Lower leg skin (tissue), 4 donors: ENCODE measurements around the gene GNAZ. TPM values are rescaled to one million over a fixed set of nuclear protein-coding genes. Genes with fewer than 3 reads are reported as not detected.

ENCODE experiments used
- DNase-seq, 2 donors: peaks; one replicate each; pipeline ENCODE4 v3.0.0-alpha.2; 2019; ENCODE audit warnings: low spot score in 2 of 2
- H3K4me3 ChIP-seq: fragments of 200-600 bp; sonication (generic); 2 replicates; pipeline ENCODE4 v1.5.1; 2017; ENCODE audit warnings: mild to moderate bottlenecking, low read depth; ENCODE audit not compliant: poor library complexity, severe bottlenecking
- POLR2A ChIP-seq, 2 donors: fragments of 450-650 bp; IDR thresholded peaks; one replicate each; pipeline ENCODE4 v1.6.1; 2016 to 2017; ENCODE audit warnings: antibody characterized with exemption in 2 of 2, mild to moderate bottlenecking in 1 of 2, moderate library complexity in 1 of 2
- WGBS, 2 donors: methylation state at CpG; one replicate each; pipeline ENCODE4 v1.1.5; 2018; 5-methylcytosine and 5-hydroxymethylcytosine counted together
- intact Hi-C: fragments of 100-400 bp; cut with DNase I; formaldehyde crosslinking; loops from one replicate; pipeline ENCODE4 v1.15.0; 2023; ENCODE audit warnings: low total_unique reads
- total RNA-seq, 4 donors: library from RNA; depleted of rRNA; stranded (reverse); fragments of >200 nt; gene quantifications; one replicate each; pipeline ENCODE4 v1.1.0, GENCODE V29; 2016
- TF ChIP-seq, protein P1 (sequence below), 3 donors: fragments of 450-650 bp; IDR thresholded peaks; one replicate each; pipeline ENCODE4 v1.5.1; 2016; ENCODE audit warnings: antibody characterized with exemption in 3 of 3, mild to moderate bottlenecking in 3 of 3, moderate library complexity in 2 of 3

GNAZ gene
- total RNA-seq, 4 donors from 2014 or later: 1.5 to 3.6 (median 2.0) TPM

DNA sequence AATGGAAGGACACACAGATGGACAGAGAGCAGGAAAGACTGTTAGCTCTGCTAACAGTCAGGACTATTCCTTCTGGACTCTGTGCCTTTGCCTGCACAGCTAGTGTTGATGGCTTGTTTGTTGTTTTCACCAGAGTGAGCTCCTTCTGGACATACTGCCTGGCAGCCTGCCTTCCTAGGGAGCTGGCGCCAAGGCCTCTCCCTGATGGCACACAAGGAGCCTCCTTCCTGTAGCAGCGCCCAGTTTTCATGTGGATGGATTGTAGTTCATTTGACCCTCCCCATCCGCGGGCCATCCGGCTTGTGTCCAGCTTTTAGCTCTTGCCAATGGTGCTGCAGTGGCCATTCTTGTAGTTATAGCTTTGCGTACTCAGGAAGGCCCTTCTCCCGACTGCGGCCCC, 93.3 kb downstream of the GNAZ start:
- no peak overlapping the region for H3K4me3 ChIP-seq
- intact Hi-C loops: no loop called here
- 70 to 72% methylated on average over 8 of the region's 8 CpGs for WGBS, 2 donors
- DNase-seq: peak; percentile 38 to 90
- TF ChIP-seq, protein P1, sequence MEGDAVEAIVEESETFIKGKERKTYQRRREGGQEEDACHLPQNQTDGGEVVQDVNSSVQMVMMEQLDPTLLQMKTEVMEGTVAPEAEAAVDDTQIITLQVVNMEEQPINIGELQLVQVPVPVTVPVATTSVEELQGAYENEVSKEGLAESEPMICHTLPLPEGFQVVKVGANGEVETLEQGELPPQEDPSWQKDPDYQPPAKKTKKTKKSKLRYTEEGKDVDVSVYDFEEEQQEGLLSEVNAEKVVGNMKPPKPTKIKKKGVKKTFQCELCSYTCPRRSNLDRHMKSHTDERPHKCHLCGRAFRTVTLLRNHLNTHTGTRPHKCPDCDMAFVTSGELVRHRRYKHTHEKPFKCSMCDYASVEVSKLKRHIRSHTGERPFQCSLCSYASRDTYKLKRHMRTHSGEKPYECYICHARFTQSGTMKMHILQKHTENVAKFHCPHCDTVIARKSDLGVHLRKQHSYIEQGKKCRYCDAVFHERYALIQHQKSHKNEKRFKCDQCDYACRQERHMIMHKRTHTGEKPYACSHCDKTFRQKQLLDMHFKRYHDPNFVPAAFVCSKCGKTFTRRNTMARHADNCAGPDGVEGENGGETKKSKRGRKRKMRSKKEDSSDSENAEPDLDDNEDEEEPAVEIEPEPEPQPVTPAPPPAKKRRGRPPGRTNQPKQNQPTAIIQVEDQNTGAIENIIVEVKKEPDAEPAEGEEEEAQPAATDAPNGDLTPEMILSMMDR (IDR thresholded peaks at IDR 0.05): no peak
- no peak for TF ChIP-seq POLR2A (IDR thresholded peaks at IDR 0.05)

DNA sequence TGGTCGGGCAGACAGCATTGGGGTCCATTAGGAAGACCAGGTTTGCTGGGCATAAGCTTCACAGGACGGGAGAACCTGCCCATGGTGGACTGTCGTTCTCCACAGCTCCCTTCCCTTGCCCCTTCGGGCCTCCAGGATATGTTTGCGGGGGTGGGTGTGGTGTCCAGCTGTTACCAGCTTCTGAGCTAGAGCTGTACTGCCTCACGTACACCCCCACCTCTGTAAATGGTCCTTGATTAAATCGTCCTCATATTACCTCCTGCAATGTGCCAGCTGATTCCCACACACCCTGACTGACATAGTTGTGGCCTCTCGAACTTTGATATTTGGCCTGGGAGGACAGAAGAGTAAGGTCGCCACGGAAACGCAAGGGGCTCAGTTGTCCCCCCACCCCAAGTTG, 93.8 kb downstream of the GNAZ start:
- no peak overlapping the region for H3K4me3 ChIP-seq
- intact Hi-C loops: no loop called here
- TF ChIP-seq, protein P1 (IDR thresholded peaks at IDR 0.05): no peak
- TF ChIP-seq POLR2A (IDR thresholded peaks at IDR 0.05): no peak
- DNase-seq: no peak
- WGBS, 2 donors: 79 to 84% methylated on average over 11 of the region's 11 CpGs

DNA sequence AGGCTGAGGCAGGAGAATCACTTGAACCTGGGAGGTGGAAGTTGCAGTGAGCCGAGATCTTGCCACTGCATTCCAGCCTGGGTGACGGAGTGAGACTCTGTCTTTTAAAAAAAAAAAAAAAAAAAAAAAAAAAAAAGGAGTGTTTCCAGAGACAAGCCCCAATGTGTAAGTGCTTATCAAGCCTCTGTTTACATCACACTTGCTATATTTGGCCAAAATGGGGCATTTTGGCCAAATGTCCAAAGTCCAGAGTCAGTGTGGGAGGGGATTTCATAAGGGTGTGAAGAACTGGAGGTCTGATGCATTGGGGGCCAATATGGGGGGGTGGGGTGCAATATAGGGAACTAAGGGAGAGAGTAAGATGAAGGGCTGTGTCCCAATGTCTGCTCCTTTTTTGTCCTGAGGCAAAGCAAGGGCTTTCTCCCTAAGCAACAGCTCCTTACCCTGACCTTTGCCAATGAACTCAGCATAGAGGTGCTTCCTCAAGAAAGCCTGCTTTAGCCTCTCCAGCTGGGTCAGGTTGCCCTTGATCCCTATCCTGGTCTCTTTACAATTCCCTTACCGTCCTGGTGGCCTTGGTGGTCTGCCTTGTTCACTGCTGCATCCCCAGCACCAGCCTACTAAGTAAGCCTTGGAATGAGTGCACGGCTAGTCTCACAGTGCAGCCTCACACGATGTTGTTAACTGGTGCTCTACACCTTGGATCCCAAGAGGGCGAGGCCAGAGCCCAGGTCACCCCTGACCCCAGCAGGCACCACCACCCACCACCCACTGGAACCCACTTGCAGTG, 95.9 kb downstream of the GNAZ start:
- no peak for DNase-seq
- H3K4me3 ChIP-seq: no peak overlapping the region
- WGBS, 2 donors: 85 to 86% methylated on average over 5 to 6 of the region's 6 CpGs
- intact Hi-C loops: no loop called here
- TF ChIP-seq, protein P1 (IDR thresholded peaks at IDR 0.05): no peak
- no peak for TF ChIP-seq POLR2A (IDR thresholded peaks at IDR 0.05)

DNA sequence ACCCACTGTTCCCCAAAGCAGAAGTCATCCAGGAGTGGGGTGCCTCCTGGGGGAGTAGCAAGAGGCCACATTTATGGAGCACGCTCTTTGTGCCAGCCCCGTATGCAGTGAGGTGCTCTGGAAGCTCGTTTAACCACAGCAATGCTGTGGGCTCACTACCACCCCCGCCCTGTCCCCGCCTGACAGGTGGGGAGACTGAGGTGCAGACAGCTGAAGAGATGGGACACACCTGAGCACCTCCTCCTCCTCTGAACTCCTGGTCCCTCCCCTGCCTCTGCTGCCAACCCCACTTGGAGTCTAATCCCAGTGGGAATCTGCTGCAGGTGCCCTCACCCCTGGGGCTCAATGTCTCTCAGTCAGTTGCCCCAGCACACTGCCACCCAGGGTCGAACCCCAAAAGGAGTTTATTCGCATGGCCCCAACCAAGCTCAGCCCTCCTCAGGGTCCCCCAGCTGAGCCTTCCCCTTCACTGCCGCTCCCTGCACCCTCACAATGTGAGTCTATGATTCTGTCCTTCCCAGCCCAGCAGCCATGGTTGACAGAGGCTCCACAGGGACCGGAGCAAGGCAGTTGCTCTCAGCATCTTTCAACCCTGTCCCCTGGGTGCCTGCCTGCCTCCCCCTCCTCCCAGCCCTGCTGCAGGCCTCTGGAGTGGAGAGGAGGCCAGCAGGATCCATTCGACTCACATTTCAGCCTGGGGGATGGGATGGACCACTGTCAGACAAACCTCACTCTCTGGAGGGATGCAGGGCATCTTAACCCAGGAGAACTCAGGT, 96.7 kb downstream of the GNAZ start:
- DNase-seq: no peak
- WGBS, 2 donors: 72 to 77% methylated on average over 10 of the region's 10 CpGs
- intact Hi-C loops: no loop called here
- no peak overlapping the region for H3K4me3 ChIP-seq
- no peak for TF ChIP-seq POLR2A (IDR thresholded peaks at IDR 0.05)
- TF ChIP-seq, protein P1 (IDR thresholded peaks at IDR 0.05): no peak

DNA sequence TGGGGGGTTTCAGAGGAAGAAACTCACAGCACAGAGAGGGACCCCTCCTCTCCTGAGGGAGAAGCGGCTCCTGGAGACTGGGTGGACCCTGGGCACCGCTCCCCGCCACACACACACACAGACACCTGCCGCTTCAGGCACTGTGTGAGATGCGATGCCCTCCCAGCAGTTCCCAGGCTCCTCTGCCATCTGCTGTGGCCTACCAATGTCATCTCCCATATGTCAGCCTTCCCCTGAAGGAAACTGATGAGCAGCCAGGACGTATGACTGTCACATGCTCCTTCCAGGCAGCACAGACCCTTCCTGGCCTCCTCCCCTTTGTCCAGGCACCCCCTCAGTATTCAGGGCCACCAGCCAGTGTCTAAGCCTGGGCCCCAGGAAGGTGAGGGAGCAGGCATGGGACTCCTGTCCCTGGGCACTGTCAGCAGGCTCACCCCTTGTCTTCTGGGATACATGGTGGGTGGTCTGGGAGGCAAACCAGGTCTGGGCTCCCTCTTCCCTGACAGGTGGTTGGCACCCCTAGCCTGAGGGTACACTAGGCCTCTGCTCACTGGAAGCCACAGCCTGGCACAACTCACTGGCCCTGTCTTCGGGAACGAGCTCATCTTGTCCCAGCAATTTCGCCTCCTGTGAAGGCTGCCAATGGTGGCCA, 98.2 kb downstream of the GNAZ start:
- TF ChIP-seq, protein P1 (IDR thresholded peaks at IDR 0.05): no peak
- no peak for TF ChIP-seq POLR2A (IDR thresholded peaks at IDR 0.05)
- no peak overlapping the region for H3K4me3 ChIP-seq
- DNase-seq: no peak
- intact Hi-C loops: no loop called here
- 89% methylated on average over 9 of the region's 9 CpGs for WGBS, 2 donors
